Prostate gland (tissue), 2 donors: ENCODE data around the gene MAP3K7CL.

ENCODE experiments used
- CTCF ChIP-seq, 4 experiments: fragments of 200-600 bp in 2 of 4; fragments of 450-650 bp in 2 of 4; sonication (generic) in 2 of 4; IDR thresholded peaks; 1 replicate in 3 of 4; 2 replicates in 1 of 4; pipeline ENCODE4 v1.5.1; 2016 to 2019; ENCODE audit warnings: antibody characterized with exemption in 4 of 4, mild to moderate bottlenecking in 2 of 4, moderate library complexity in 2 of 4
- POLR2A ChIP-seq: fragments of 450-650 bp; IDR thresholded peaks from one replicate; pipeline ENCODE4 v1.6.1; 2016; ENCODE audit warnings: antibody characterized with exemption, mild to moderate bottlenecking

- TF ChIP-seq CTCF (IDR thresholded peaks at IDR 0.05) (no peak), POLR2A (no peak)
These were observed 66.3 kb downstream of the MAP3K7CL start for GRCh38 chr21:29196670-29197191.
